Neural crest cell (in vitro differentiated cells): Measurements from ENCODE around the gene PRR35. TPM values are rescaled to one million over a fixed set of nuclear protein-coding genes. Genes with fewer than 3 reads are reported as not detected.
A peak's percentile ranks its signal among the peaks of the same experiment; 100 is the strongest.

Experiments
- DNase-seq: peaks from one replicate; pipeline ENCODE4 v3.0.0; 2021; ENCODE audit warnings: low read depth, mixed read lengths, low spot score
- H3K27ac Mint-ChIP-seq: one replicate; pipeline ENCODE4 v1.8.0; 2021; ENCODE audit warnings: mild to moderate bottlenecking, mixed read lengths; ENCODE audit not compliant: unreplicated experiment
- H3K27me3 Mint-ChIP-seq: 2 replicates; pipeline ENCODE4 v1.8.0; 2021; ENCODE audit warnings: low read depth, mild to moderate bottlenecking, mixed read lengths
- H3K36me3 Mint-ChIP-seq: 2 replicates; pipeline ENCODE4 v1.8.0; 2021; ENCODE audit warnings: low read depth, mild to moderate bottlenecking, mixed read lengths
- H3K4me1 Mint-ChIP-seq: 2 replicates; pipeline ENCODE4 v1.8.0; 2021; ENCODE audit warnings: mixed read lengths
- H3K4me3 Mint-ChIP-seq: one replicate; pipeline ENCODE4 v1.8.0; 2021; ENCODE audit warnings: mild to moderate bottlenecking, mixed read lengths
- H3K9me3 Mint-ChIP-seq: 2 replicates; pipeline ENCODE4 v1.8.0; 2021; ENCODE audit warnings: mixed read lengths
- CTCF ChIP-seq: fragments of 200-600 bp; sonication (generic); conservative IDR thresholded peaks from 2 replicates; pipeline ENCODE4 v1.5.0; 2021; ENCODE audit warnings: antibody characterized with exemption, mild to moderate bottlenecking
- total RNA-seq: library from RNA; stranded (reverse); gene quantifications from 2 replicates; pipeline ENCODE4 v1.2.1, GENCODE V29; 2021

The PRR35 gene
- total RNA-seq, 1 donor from 2014 or later: not detected

- DNase-seq: no peak
- TF ChIP-seq CTCF: no peak
- peaks cover 12% of the 10 kb centered on the region for H3K4me1 Mint-ChIP-seq
- H3K9me3 Mint-ChIP-seq: no peaks in the 10 kb centered on the region
- peaks cover 3% of the 10 kb centered on the region for H3K36me3 Mint-ChIP-seq
- peaks cover 2% of the 10 kb centered on the region for H3K27me3 Mint-ChIP-seq
- no peak overlapping the region for H3K27ac Mint-ChIP-seq
- H3K4me3 Mint-ChIP-seq: no peak overlapping the region
Measured at GRCh38 chr16:521381-522210, 38.6 kb upstream of the PRR35 start.

GRCh38 chr16:522320-523096 lies 37.7 kb upstream of the PRR35 start:
- Mint-ChIP-seq H3K36me3 (peaks cover 3% of the 10 kb centered on the region), H3K4me1 (peaks cover 14% of the 10 kb centered on the region), H3K27me3 (peaks cover 4% of the 10 kb centered on the region), H3K4me3 (peak overlapping the region; percentile 81), H3K9me3 (no peaks in the 10 kb centered on the region), H3K27ac (no peak overlapping the region)
- no peak for DNase-seq
- no peak for TF ChIP-seq CTCF

GRCh38 chr16:523097-523741 lies 37.0 kb upstream of the PRR35 start:
- Mint-ChIP-seq H3K9me3 (no peaks in the 10 kb centered on the region), H3K27me3 (peaks cover 4% of the 10 kb centered on the region), H3K4me1 (peaks cover 14% of the 10 kb centered on the region), H3K27ac (no peak overlapping the region), H3K36me3 (peaks cover 3% of the 10 kb centered on the region), H3K4me3 (peak overlapping the region; percentile 81)
- DNase-seq: no peak
- TF ChIP-seq CTCF: no peak

GRCh38 chr16:524274-525040 lies 35.7 kb upstream of the PRR35 start:
- Mint-ChIP-seq H3K27me3 (peaks cover 4% of the 10 kb centered on the region), H3K36me3 (peaks cover 3% of the 10 kb centered on the region), H3K27ac (peak overlapping the region; percentile 19), H3K4me3 (peak overlapping the region; percentile 94), H3K9me3 (no peaks in the 10 kb centered on the region), H3K4me1 (peaks cover 22% of the 10 kb centered on the region)
- no peak for DNase-seq
- TF ChIP-seq CTCF: no peak

GRCh38 chr16:525123-525519 lies 35.1 kb upstream of the PRR35 start:
- Mint-ChIP-seq H3K36me3 (peaks cover 3% of the 10 kb centered on the region), H3K27ac (no peak overlapping the region), H3K4me3 (peak overlapping the region; percentile 94), H3K27me3 (peaks cover 4% of the 10 kb centered on the region), H3K4me1 (peaks cover 26% of the 10 kb centered on the region), H3K9me3 (no peaks in the 10 kb centered on the region)
- no peak for DNase-seq
- TF ChIP-seq CTCF: no peak
